ENCODE data around the gene MKNK1.

Gene MKNK1

GRCh38 chr1:46618754-46619415 is 14.8 kb upstream of the MKNK1 start:
- Histone ChIP-seq H3K9me3 (ENCODE audit: control insufficient read depth, low read length) (no peaks in the 10 kb centered on the region), H3K4me3 (ENCODE audit: low read length) (no peak overlapping the region), H3K36me3 (ENCODE audit: control insufficient read depth, insufficient read depth, low read length, severe bottlenecking) (no peaks in the 10 kb centered on the region), H3K27me3 (replicated peaks; ENCODE audit: control insufficient read depth, insufficient read depth, low read length) (peaks cover 6% of the 10 kb centered on the region), H3K9ac (ENCODE audit: low read length) (no peak overlapping the region), H3K4me1 (ENCODE audit: control insufficient read depth, insufficient read depth, low read length) (peaks cover 32% of the 10 kb centered on the region)
- no peak for DNase-seq (ENCODE audit: low read depth)

- no peak overlapping the region for H3K9ac ChIP-seq (ENCODE audit: low read length)
- H3K36me3 ChIP-seq (ENCODE audit: control insufficient read depth, insufficient read depth, low read length, severe bottlenecking), result no peaks in the 10 kb centered on the region
- H3K4me1 ChIP-seq (ENCODE audit: control insufficient read depth, insufficient read depth, low read length), result peaks cover 36% of the 10 kb centered on the region
- H3K4me3 ChIP-seq (ENCODE audit: low read length), result no peak overlapping the region
- no peak for DNase-seq (ENCODE audit: low read depth)
- peaks cover 6% of the 10 kb centered on the region for H3K27me3 ChIP-seq (replicated peaks; ENCODE audit: control insufficient read depth, insufficient read depth, low read length)
- H3K9me3 ChIP-seq (ENCODE audit: control insufficient read depth, low read length), result no peaks in the 10 kb centered on the region
Measured at GRCh38 chr1:46617833-46618232, 13.8 kb upstream of the MKNK1 start.

DNA sequence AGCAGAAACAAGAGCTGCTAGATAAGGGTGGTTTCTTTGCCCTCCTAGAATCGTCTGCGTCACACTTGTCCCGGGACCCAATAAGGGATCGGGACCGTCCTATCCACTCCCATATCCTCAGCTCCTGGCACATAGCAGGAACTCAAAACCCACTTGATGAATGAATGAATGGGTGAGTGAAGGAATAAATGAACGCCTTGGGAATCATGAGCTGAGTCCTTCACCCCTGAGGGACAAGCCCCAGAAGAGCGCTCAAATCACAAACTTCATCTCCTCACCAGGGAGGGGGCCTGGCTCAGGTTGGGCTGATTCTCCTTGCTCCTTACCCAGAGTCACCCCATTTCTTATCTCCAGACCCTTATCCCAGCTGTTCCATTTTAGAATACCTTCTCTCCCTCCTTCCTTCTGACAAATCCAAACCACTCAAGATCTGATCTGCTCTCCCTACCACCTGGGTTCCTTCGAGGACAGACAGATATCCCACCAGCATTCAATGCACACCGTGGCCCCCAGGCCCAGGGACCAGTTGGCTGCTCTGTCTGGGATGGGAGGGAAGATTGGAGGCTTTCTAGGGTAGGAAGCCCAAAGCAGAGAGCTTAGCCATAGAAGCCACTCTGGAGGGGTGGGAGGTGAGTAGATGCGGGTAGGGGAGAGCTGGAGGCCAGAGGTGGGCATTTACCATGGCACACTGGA is 13.2 kb upstream of the MKNK1 start:
- Histone ChIP-seq H3K27me3 (replicated peaks; ENCODE audit: control insufficient read depth, insufficient read depth, low read length) (peaks cover 6% of the 10 kb centered on the region), H3K36me3 (ENCODE audit: control insufficient read depth, insufficient read depth, low read length, severe bottlenecking) (no peaks in the 10 kb centered on the region), H3K4me3 (ENCODE audit: low read length) (peak overlapping the region; percentile 89), H3K4me1 (ENCODE audit: control insufficient read depth, insufficient read depth, low read length) (peaks cover 31% of the 10 kb centered on the region), H3K9ac (ENCODE audit: low read length) (peak overlapping the region; percentile 93), H3K9me3 (ENCODE audit: control insufficient read depth, low read length) (no peaks in the 10 kb centered on the region)
- DNase-seq (ENCODE audit: low read depth), result no peak

- H3K9me3 ChIP-seq (ENCODE audit: control insufficient read depth, low read length), result no peaks in the 10 kb centered on the region
- DNase-seq (ENCODE audit: low read depth), result peak; percentile 91
Measured at GRCh38 chr1:46616277-46617107, 12.4 kb upstream of the MKNK1 start, which contains the start of gene MOB3C. TSS of gene MOB3C (minus strand) at chr1:46616811. CDS start at chr1:46613321, 3,490 bp downstream.

GRCh38 chr1:46615735-46616134 is 11.7 kb upstream of the MKNK1 start:
- H3K9me3 ChIP-seq (ENCODE audit: control insufficient read depth, low read length), result no peaks in the 10 kb centered on the region
- H3K27me3 ChIP-seq (replicated peaks; ENCODE audit: control insufficient read depth, insufficient read depth, low read length), result peaks cover 6% of the 10 kb centered on the region
- peaks cover 32% of the 10 kb centered on the region for H3K4me1 ChIP-seq (ENCODE audit: control insufficient read depth, insufficient read depth, low read length)
- peaks cover 5% of the 10 kb centered on the region for H3K36me3 ChIP-seq (ENCODE audit: control insufficient read depth, insufficient read depth, low read length, severe bottlenecking)
- DNase-seq (ENCODE audit: low read depth), result no peak
- H3K9ac ChIP-seq (ENCODE audit: low read length), result peak overlapping the region; percentile 93
- peak overlapping the region; percentile 89 for H3K4me3 ChIP-seq (ENCODE audit: low read length)

More at GRCh38 chr1:46616277-46617107, 12.4 kb upstream of the MKNK1 start, which contains the start of gene MOB3C:
- Histone ChIP-seq H3K36me3 (ENCODE audit: control insufficient read depth, insufficient read depth, low read length, severe bottlenecking) (peaks cover 2% of the 10 kb centered on the region), H3K4me1 (ENCODE audit: control insufficient read depth, insufficient read depth, low read length) (peaks cover 30% of the 10 kb centered on the region), H3K9ac (ENCODE audit: low read length) (peak within 1 kb of the TSS; percentile 93), H3K27me3 (replicated peaks; ENCODE audit: control insufficient read depth, insufficient read depth, low read length) (peaks cover 6% of the 10 kb centered on the region), H3K4me3 (ENCODE audit: low read length) (peak within 1 kb of the TSS; percentile 89)

DNA sequence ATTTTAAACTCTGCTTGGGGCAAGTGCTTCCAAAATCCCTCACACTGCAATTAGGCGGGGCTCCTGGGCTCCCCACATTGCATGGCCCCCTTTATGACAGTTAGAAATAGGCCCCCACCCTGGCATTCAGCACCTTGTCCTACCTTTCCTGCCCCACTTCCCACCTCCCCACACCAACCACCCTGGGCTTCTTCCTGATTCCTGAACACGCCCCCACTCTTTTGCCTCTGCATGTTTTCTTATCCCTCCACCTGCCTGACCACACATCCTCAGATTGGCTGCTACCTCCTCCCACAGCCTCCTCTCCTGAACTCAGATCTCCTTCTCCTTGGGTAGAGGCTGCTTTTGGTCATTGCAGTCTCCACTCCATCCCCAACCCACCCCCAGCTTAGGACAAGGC is 11.0 kb upstream of the MKNK1 start:
- Histone ChIP-seq H3K4me1 (ENCODE audit: control insufficient read depth, insufficient read depth, low read length) (peaks cover 32% of the 10 kb centered on the region), H3K4me3 (ENCODE audit: low read length) (peak overlapping the region; percentile 89), H3K9ac (ENCODE audit: low read length) (no peak overlapping the region), H3K9me3 (ENCODE audit: control insufficient read depth, low read length) (no peaks in the 10 kb centered on the region), H3K36me3 (ENCODE audit: control insufficient read depth, insufficient read depth, low read length, severe bottlenecking) (peaks cover 5% of the 10 kb centered on the region), H3K27me3 (replicated peaks; ENCODE audit: control insufficient read depth, insufficient read depth, low read length) (peaks cover 6% of the 10 kb centered on the region)
- no peak for DNase-seq (ENCODE audit: low read depth)

- DNase-seq (ENCODE audit: low read depth), result no peak
- Histone ChIP-seq H3K9me3 (ENCODE audit: control insufficient read depth, low read length) (no peaks in the 10 kb centered on the region), H3K4me1 (ENCODE audit: control insufficient read depth, insufficient read depth, low read length) (peaks cover 32% of the 10 kb centered on the region), H3K9ac (ENCODE audit: low read length) (no peak overlapping the region), H3K4me3 (ENCODE audit: low read length) (no peak overlapping the region), H3K27me3 (replicated peaks; ENCODE audit: control insufficient read depth, insufficient read depth, low read length) (peaks cover 5% of the 10 kb centered on the region), H3K36me3 (ENCODE audit: control insufficient read depth, insufficient read depth, low read length, severe bottlenecking) (peaks cover 10% of the 10 kb centered on the region)
Measured at GRCh38 chr1:46614604-46614984, 10.5 kb upstream of the MKNK1 start.

DNA sequence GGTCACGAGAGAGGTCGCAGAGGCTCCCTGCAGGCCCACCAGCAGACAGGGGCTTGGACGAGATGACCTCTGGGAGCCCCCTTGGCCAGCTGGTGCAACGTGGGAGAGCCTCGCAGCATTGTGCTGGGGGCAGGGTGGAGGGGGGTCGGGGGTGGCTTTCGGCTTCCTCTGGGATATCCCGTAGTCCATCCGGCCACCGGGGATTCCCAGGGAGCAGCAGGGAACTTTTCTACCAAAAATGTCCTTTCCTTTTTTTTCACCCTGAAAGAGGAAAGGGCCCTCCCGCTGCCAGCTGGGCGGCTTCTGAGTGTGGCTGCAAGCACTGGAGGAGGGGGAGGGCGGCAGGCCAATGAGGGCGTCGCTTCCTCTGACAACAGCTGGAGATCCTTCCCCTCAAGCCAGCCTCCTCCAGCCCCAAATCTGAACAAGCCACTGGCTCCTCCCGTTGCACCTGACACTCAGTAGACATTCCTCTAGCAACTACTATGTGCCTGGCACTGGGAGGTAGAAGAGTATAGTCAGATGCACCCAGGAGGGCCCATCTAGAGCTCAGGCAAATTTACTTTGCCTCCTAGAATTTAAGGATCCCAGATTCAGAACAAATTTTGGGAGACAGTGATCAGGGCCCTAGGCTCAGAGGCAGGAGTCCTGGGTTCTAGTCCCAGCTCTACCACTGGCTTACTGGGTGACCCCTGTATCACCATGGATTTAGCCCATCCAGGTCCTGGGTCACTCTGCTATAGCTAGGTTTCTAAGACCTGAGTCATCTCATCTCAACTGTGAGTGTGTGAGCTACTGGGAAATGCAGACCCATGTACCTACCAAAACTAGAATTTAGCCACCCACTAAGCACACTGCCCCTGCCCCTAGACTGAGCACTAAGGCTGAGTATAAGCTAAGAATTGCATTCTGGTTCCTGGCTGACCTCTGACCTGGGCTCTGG is 9.9 kb upstream of the MKNK1 start:
- peak overlapping the region; percentile 52 for H3K4me3 ChIP-seq (ENCODE audit: low read length)
- H3K27me3 ChIP-seq (replicated peaks; ENCODE audit: control insufficient read depth, insufficient read depth, low read length), result peaks cover 4% of the 10 kb centered on the region
- DNase-seq (ENCODE audit: low read depth), result peak; percentile 80
- no peaks in the 10 kb centered on the region for H3K9me3 ChIP-seq (ENCODE audit: control insufficient read depth, low read length)
- peaks cover 32% of the 10 kb centered on the region for H3K4me1 ChIP-seq (ENCODE audit: control insufficient read depth, insufficient read depth, low read length)
- peak overlapping the region; percentile 56 for H3K9ac ChIP-seq (ENCODE audit: low read length)
- H3K36me3 ChIP-seq (ENCODE audit: control insufficient read depth, insufficient read depth, low read length, severe bottlenecking), result peaks cover 16% of the 10 kb centered on the region

DNA sequence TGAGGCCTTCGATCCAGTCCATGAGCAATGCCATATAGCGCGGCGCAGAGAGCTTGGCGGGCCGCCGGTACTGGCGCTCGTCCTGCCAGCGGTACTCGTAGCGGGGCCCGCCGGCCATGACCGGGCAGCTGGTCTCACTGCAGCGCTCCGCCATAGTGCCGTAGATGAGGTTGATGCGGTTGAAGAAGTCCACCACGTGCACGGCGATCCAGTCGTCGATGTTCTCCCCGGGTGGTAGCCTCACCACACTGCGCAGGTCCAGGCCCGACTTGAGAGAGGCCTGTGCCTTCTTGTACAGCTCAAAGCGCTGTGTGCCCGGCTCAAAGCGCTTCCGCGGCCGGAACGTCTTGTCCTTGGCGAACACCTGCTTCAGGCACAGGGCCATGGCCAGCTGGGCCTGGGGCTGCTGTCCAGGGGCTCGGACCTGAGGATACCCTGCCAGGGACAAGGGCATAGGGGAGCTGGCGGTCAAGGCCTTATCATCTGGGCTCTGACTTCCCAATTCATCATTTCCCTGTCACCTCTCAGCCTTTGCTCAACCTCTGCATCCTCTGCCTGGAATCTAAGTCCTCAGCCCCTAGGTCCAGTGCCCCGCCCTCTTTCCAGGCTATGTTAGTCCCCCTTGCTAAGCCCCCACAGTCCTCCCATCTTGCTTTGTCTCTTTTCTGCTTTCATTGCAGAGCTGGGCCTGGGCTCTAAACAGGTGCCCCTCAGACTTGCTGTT is 9.0 kb upstream of the MKNK1 start:
- Histone ChIP-seq H3K4me3 (ENCODE audit: low read length) (peak overlapping the region; percentile 52), H3K9me3 (ENCODE audit: control insufficient read depth, low read length) (no peaks in the 10 kb centered on the region), H3K36me3 (ENCODE audit: control insufficient read depth, insufficient read depth, low read length, severe bottlenecking) (peaks cover 25% of the 10 kb centered on the region), H3K4me1 (ENCODE audit: control insufficient read depth, insufficient read depth, low read length) (peaks cover 32% of the 10 kb centered on the region), H3K9ac (ENCODE audit: low read length) (peak overlapping the region; percentile 56), H3K27me3 (replicated peaks; ENCODE audit: control insufficient read depth, insufficient read depth, low read length) (peaks cover 1% of the 10 kb centered on the region)
- no peak for DNase-seq (ENCODE audit: low read depth)

DNA sequence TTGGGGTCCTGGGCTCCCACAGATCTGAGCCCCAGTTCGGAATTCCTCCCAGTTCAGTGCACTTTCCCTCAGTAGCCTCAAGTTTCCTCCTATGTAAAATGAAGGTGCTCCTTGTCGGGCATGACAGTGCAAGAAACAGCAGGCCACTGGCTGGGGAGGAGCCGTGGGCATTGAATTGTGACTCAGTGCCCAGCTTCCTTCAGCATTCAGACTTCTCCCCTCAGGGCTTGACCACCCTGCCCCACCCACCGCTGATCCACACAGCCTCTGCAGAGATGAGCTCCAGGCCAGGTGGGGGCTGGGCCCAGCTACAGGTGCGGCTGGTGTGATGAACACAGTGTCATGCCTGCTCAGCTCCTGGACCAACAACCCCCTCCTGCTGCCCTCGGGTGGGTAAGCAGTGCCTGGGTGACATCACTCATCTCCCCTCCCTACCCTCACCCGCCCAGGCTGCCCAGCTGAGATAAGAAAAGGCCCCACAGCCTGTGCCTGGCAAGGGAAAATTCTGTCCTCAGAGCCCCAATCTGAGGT is 7.7 kb upstream of the MKNK1 start:
- Histone ChIP-seq H3K4me3 (ENCODE audit: low read length) (no peak overlapping the region), H3K9ac (ENCODE audit: low read length) (no peak overlapping the region), H3K9me3 (ENCODE audit: control insufficient read depth, low read length) (no peaks in the 10 kb centered on the region), H3K4me1 (ENCODE audit: control insufficient read depth, insufficient read depth, low read length) (peaks cover 38% of the 10 kb centered on the region), H3K27me3 (replicated peaks; ENCODE audit: control insufficient read depth, insufficient read depth, low read length) (no peaks in the 10 kb centered on the region), H3K36me3 (ENCODE audit: control insufficient read depth, insufficient read depth, low read length, severe bottlenecking) (peaks cover 28% of the 10 kb centered on the region)
- peak; percentile 29 for DNase-seq (ENCODE audit: low read depth)
